ENCODE data around the gene MACROD2.

DNA sequence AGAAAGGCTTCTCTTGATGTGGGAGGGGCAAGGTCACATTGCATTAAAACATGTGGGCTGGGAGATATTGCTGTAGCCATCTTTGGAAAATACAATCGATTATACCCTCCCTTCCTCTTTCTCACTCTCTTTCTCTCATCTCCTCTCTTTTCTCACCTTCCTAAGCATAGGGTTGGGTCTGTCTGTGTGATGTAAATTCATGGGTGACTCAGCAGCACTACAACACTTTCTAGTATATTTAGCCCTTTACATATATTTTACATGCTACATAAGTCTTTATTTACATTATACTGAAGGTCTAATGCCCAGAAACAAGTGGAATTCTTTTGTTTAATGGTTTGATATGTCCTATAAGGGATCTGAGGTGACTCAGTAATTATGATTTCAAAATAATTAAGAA lies 976.9 kb downstream of the MACROD2 start:
- no peak for TF ChIP-seq RAD21 (conservative IDR thresholded peaks at IDR 0.05)
- TF ChIP-seq POLR2AphosphoS5 (IDR thresholded peaks at IDR 0.05), result no peak
- no peak for TF ChIP-seq EZH2 (IDR thresholded peaks at IDR 0.05; ENCODE audit: borderline replicate concordance, insufficient read depth, low read length, poor library complexity, severe bottlenecking)
- TF ChIP-seq EP300 (conservative IDR thresholded peaks at IDR 0.05; ENCODE audit: poor library complexity, severe bottlenecking), result no peak
- TF ChIP-seq CTCF (IDR thresholded peaks at IDR 0.05; ENCODE audit: poor library complexity, severe bottlenecking), result no peak
- TF ChIP-seq, protein P1, sequence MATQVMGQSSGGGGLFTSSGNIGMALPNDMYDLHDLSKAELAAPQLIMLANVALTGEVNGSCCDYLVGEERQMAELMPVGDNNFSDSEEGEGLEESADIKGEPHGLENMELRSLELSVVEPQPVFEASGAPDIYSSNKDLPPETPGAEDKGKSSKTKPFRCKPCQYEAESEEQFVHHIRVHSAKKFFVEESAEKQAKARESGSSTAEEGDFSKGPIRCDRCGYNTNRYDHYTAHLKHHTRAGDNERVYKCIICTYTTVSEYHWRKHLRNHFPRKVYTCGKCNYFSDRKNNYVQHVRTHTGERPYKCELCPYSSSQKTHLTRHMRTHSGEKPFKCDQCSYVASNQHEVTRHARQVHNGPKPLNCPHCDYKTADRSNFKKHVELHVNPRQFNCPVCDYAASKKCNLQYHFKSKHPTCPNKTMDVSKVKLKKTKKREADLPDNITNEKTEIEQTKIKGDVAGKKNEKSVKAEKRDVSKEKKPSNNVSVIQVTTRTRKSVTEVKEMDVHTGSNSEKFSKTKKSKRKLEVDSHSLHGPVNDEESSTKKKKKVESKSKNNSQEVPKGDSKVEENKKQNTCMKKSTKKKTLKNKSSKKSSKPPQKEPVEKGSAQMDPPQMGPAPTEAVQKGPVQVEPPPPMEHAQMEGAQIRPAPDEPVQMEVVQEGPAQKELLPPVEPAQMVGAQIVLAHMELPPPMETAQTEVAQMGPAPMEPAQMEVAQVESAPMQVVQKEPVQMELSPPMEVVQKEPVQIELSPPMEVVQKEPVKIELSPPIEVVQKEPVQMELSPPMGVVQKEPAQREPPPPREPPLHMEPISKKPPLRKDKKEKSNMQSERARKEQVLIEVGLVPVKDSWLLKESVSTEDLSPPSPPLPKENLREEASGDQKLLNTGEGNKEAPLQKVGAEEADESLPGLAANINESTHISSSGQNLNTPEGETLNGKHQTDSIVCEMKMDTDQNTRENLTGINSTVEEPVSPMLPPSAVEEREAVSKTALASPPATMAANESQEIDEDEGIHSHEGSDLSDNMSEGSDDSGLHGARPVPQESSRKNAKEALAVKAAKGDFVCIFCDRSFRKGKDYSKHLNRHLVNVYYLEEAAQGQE (IDR thresholded peaks at IDR 0.05; ENCODE audit: borderline replicate concordance), result no peak
